Measurements from ENCODE around the gene TRIM13. TPM values are rescaled to one million over a fixed set of nuclear protein-coding genes. Genes with fewer than 3 reads are reported as not detected.

Gene TRIM13
- total RNA-seq, 1 donor from 2014 or later = 26.4 TPM

GRCh38 chr13:50012396-50013169 lies 15.7 kb downstream of the TRIM13 start:
- DNase-seq (ENCODE audit: low read depth) (no peak), FAIRE-seq (no peak)
- Histone ChIP-seq H4K20me1 (ENCODE audit: insufficient read depth, low read length) (peaks cover 51% of the 10 kb centered on the region), H3K79me2 (ENCODE audit: insufficient read depth, low read length) (peaks cover 60% of the 10 kb centered on the region), H3K27me3 (ENCODE audit: insufficient read depth, low read length) (no peaks in the 10 kb centered on the region), H3K4me2 (ENCODE audit: low read length) (no peak overlapping the region), H3K4me3 (ENCODE audit: insufficient read depth, low read depth, low read length) (no peak overlapping the region), H3K36me3 (ENCODE audit: insufficient read depth, low read length) (peaks cover 31% of the 10 kb centered on the region), H3K27ac (ENCODE audit: low read depth, low read length) (no peak overlapping the region), H3K9ac (ENCODE audit: low read length) (no peak overlapping the region), H2AFZ (ENCODE audit: low read depth, low read length) (no peak overlapping the region), H3K4me1 (ENCODE audit: insufficient read depth, low read length) (no peaks in the 10 kb centered on the region), H3K9me3 (ENCODE audit: insufficient read depth, low read depth, low read length) (no peaks in the 10 kb centered on the region)
- Mint-ChIP-seq H3K4me1 (ENCODE audit: low read depth, unreplicated experiment) (peaks cover under 1% of the 10 kb centered on the region), H3K9me3 (ENCODE audit: unreplicated experiment) (no peaks in the 10 kb centered on the region), H3K36me3 (ENCODE audit: low read depth, unreplicated experiment) (peaks cover 27% of the 10 kb centered on the region), H3K27me3 (ENCODE audit: low read depth, unreplicated experiment) (no peaks in the 10 kb centered on the region), H3K4me3 (ENCODE audit: unreplicated experiment) (no peak overlapping the region), H3K27ac (ENCODE audit: unreplicated experiment) (no peak overlapping the region)
- no peak for TF ChIP-seq CTCF (IDR thresholded peaks at IDR 0.05; ENCODE audit: insufficient read depth, low read depth, low read length)
- TF ChIP-seq EZH2 (IDR thresholded peaks at IDR 0.05; ENCODE audit: insufficient read depth, low read length) = no peak

GRCh38 chr13:50014386-50014785 lies 17.5 kb downstream of the TRIM13 start:
- Mint-ChIP-seq H3K27ac (ENCODE audit: unreplicated experiment) (no peak overlapping the region), H3K4me1 (ENCODE audit: low read depth, unreplicated experiment) (peaks cover 3% of the 10 kb centered on the region), H3K4me3 (ENCODE audit: unreplicated experiment) (no peak overlapping the region), H3K27me3 (ENCODE audit: low read depth, unreplicated experiment) (no peaks in the 10 kb centered on the region), H3K36me3 (ENCODE audit: low read depth, unreplicated experiment) (peaks cover 23% of the 10 kb centered on the region), H3K9me3 (ENCODE audit: unreplicated experiment) (no peaks in the 10 kb centered on the region)
- Histone ChIP-seq H3K27me3 (ENCODE audit: insufficient read depth, low read length) (no peaks in the 10 kb centered on the region), H4K20me1 (ENCODE audit: insufficient read depth, low read length) (peaks cover 37% of the 10 kb centered on the region), H3K27ac (ENCODE audit: low read depth, low read length) (no peak overlapping the region), H3K4me1 (ENCODE audit: insufficient read depth, low read length) (no peaks in the 10 kb centered on the region), H3K79me2 (ENCODE audit: insufficient read depth, low read length) (peaks cover 44% of the 10 kb centered on the region), H3K4me2 (ENCODE audit: low read length) (no peak overlapping the region), H3K9me3 (ENCODE audit: insufficient read depth, low read depth, low read length) (no peaks in the 10 kb centered on the region), H2AFZ (ENCODE audit: low read depth, low read length) (no peak overlapping the region), H3K9ac (ENCODE audit: low read length) (no peak overlapping the region), H3K4me3 (ENCODE audit: insufficient read depth, low read depth, low read length) (no peak overlapping the region), H3K36me3 (ENCODE audit: insufficient read depth, low read length) (peaks cover 29% of the 10 kb centered on the region)
- TF ChIP-seq EZH2 (IDR thresholded peaks at IDR 0.05; ENCODE audit: insufficient read depth, low read length) (no peak), CTCF (IDR thresholded peaks at IDR 0.05; ENCODE audit: insufficient read depth, low read depth, low read length) (no peak)
- FAIRE-seq = no peak
- DNase-seq (ENCODE audit: low read depth) = no peak

- Histone ChIP-seq H4K20me1 (ENCODE audit: insufficient read depth, low read length) (peaks cover 32% of the 10 kb centered on the region), H3K36me3 (ENCODE audit: insufficient read depth, low read length) (peaks cover 28% of the 10 kb centered on the region), H3K27ac (ENCODE audit: low read depth, low read length) (peak within 1 kb of the TSS; percentile 24), H2AFZ (ENCODE audit: low read depth, low read length) (no peak within 1 kb of the TSS), H3K4me1 (ENCODE audit: insufficient read depth, low read length) (no peaks in the 10 kb centered on the region), H3K4me3 (ENCODE audit: insufficient read depth, low read depth, low read length) (no peak within 1 kb of the TSS), H3K9me3 (ENCODE audit: insufficient read depth, low read depth, low read length) (no peaks in the 10 kb centered on the region), H3K9ac (ENCODE audit: low read length) (no peak within 1 kb of the TSS), H3K79me2 (ENCODE audit: insufficient read depth, low read length) (peaks cover 36% of the 10 kb centered on the region), H3K27me3 (ENCODE audit: insufficient read depth, low read length) (no peaks in the 10 kb centered on the region), H3K4me2 (ENCODE audit: low read length) (peak within 1 kb of the TSS; percentile 10)
- peak; percentile 26 for DNase-seq (ENCODE audit: low read depth)
- H3K4me3 Mint-ChIP-seq (ENCODE audit: unreplicated experiment) = no peak within 1 kb of the TSS
- no peak for FAIRE-seq
- H3K36me3 Mint-ChIP-seq (ENCODE audit: low read depth, unreplicated experiment) = peaks cover 22% of the 10 kb centered on the region
- H3K27ac Mint-ChIP-seq (ENCODE audit: unreplicated experiment) = no peak within 1 kb of the TSS
- TF ChIP-seq EZH2 (IDR thresholded peaks at IDR 0.05; ENCODE audit: insufficient read depth, low read length) = no peak
- peaks cover 3% of the 10 kb centered on the region for H3K4me1 Mint-ChIP-seq (ENCODE audit: low read depth, unreplicated experiment)
- H3K9me3 Mint-ChIP-seq (ENCODE audit: unreplicated experiment) = no peaks in the 10 kb centered on the region
- H3K27me3 Mint-ChIP-seq (ENCODE audit: low read depth, unreplicated experiment) = no peaks in the 10 kb centered on the region
Measured at GRCh38 chr13:50015258-50015657, 18.4 kb downstream of the TRIM13 start, which contains the start of gene KCNRG. Gene KCNRG (plus strand): TSS chr13:50015444. CDS start chr13:50015494, 50 bp downstream.

Data from astrocyte (in vitro differentiated cells and primary cell).